Activated CD8-positive, alpha-beta memory T cell treated with anti-CD3 and anti-CD28 coated beads, Interleukin-2, amount 50 U/mL, for 1 hour (primary cell): ENCODE measurements around the gene ZNF385C.

Experiments used
- DNase-seq: peaks from one replicate; pipeline ENCODE4 v3.0.0-alpha.2; 2020; ENCODE audit errors: extremely low read depth

Gene ZNF385C

GRCh38 chr17:41988418-41988817, 109.9 kb downstream of the ZNF385C start:
- no peak for DNase-seq

GRCh38 chr17:41987642-41988041, 110.6 kb downstream of the ZNF385C start:
- no peak for DNase-seq

GRCh38 chr17:41986634-41987033, 111.6 kb downstream of the ZNF385C start:
- no peak for DNase-seq

GRCh38 chr17:41985919-41986318, 112.4 kb downstream of the ZNF385C start:
- no peak for DNase-seq

- DNase-seq = no peak
These were observed 113.8 kb downstream of the ZNF385C start for GRCh38 chr17:41984454-41984853.

GRCh38 chr17:41982026-41982760, 116.1 kb downstream of the ZNF385C start:
- no peak for DNase-seq

GRCh38 chr17:41977991-41978390, 120.3 kb downstream of the ZNF385C start:
- no peak for DNase-seq

DNA sequence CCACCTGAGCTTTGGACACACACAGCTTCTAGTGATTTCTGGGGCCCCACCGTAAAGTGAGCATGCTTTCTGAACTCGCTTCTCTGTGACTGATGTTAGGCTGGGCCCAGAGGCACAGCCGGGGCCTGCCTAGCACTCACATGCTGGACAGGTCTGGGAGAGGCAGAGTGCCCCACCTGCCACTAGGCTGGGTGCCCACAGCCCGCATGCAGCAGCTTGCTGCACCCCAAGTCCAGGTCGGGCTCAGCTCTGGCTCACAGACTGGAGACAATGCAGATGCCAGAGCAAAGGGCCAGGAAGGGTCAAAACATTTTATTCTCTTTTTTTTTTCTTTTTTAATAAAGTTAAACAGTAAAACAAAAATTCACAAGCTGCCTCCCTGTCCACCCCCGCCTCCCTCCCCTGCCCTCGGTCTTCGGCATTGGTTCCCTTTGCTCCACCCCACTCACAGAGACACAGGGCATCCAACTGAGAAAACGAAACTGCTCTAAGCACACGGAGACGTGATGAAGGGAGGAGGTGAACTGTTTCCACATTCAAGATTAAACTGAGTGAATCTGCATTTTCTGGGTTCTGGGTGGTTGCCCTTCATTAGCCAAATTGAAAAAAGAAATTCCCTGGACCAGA, 122.0 kb downstream of the ZNF385C start:
- no peak for DNase-seq
